ENCODE results near the gene FOXP1.

Gene FOXP1

GRCh38 chr3:71251156-71251775, 332.3 kb downstream of the FOXP1 start:
- no peak for TF ChIP-seq POLR2AphosphoS5 (IDR thresholded peaks at IDR 0.05; ENCODE audit: low read depth, low read length)
- TF ChIP-seq SIN3A (IDR thresholded peaks at IDR 0.05; ENCODE audit: borderline replicate concordance, insufficient read depth, low read length), result no peak

GRCh38 chr3:71250026-71250425, 333.5 kb downstream of the FOXP1 start:
- no peak for TF ChIP-seq POLR2AphosphoS5 (IDR thresholded peaks at IDR 0.05; ENCODE audit: low read depth, low read length)
- TF ChIP-seq TAF1 (IDR thresholded peaks at IDR 0.05; ENCODE audit: borderline replicate concordance, insufficient read depth, low read length), result no peak
- TF ChIP-seq SIN3A (IDR thresholded peaks at IDR 0.05; ENCODE audit: borderline replicate concordance, insufficient read depth, low read length), result no peak
- TF ChIP-seq REST (IDR thresholded peaks at IDR 0.05; ENCODE audit: insufficient read depth in 1 of 2, low read depth in 2 of 2, low read length in 2 of 2), result no peak
- no peak for TF ChIP-seq FOXP2 (optimal IDR thresholded peaks at IDR 0.05; ENCODE audit: borderline replicate concordance, extremely low read depth, extremely low read length, insufficient read depth)

- TF ChIP-seq SIN3A (IDR thresholded peaks at IDR 0.05; ENCODE audit: borderline replicate concordance, insufficient read depth, low read length), result no peak
Observed at GRCh38 chr3:71247958-71248335, 335.6 kb downstream of the FOXP1 start.

GRCh38 chr3:71247221-71247957, 336.1 kb downstream of the FOXP1 start:
- TF ChIP-seq REST (IDR thresholded peaks at IDR 0.05; ENCODE audit: insufficient read depth in 1 of 2, low read depth in 2 of 2, low read length in 2 of 2) (no peak), POLR2AphosphoS5 (IDR thresholded peaks at IDR 0.05; ENCODE audit: low read depth, low read length) (no peak), TAF1 (IDR thresholded peaks at IDR 0.05; ENCODE audit: borderline replicate concordance, insufficient read depth, low read length) (no peak), SIN3A (IDR thresholded peaks at IDR 0.05; ENCODE audit: borderline replicate concordance, insufficient read depth, low read length) (no peak)

GRCh38 chr3:71245971-71246880, 337.3 kb downstream of the FOXP1 start:
- TF ChIP-seq TAF1 (IDR thresholded peaks at IDR 0.05; ENCODE audit: borderline replicate concordance, insufficient read depth, low read length) (no peak), FOXP2 (optimal IDR thresholded peaks at IDR 0.05; ENCODE audit: borderline replicate concordance, extremely low read depth, extremely low read length, insufficient read depth) (no peak), POLR2AphosphoS5 (IDR thresholded peaks at IDR 0.05; ENCODE audit: low read depth, low read length) (no peak), REST (IDR thresholded peaks at IDR 0.05; ENCODE audit: insufficient read depth in 1 of 2, low read depth in 2 of 2, low read length in 2 of 2) (no peak), SIN3A (IDR thresholded peaks at IDR 0.05; ENCODE audit: borderline replicate concordance, insufficient read depth, low read length) (no peak)
